Measurements from ENCODE around the gene SLC35D2.

The SLC35D2 gene

GRCh38 chr9:96418083-96418919 is 34.8 kb upstream of the SLC35D2 start, which contains the start of gene ZNF367:
Gene ZNF367, minus strand, starts transcription at chr9:96418370. Its CDS starts 338 bp downstream, at chr9:96418032.
- H3K9ac ChIP-seq (ENCODE audit: low read length in 5 of 5), result peak within 1 kb of the TSS in 4 of 5 donors; percentile 75 to 91 (median 87)
- H3K4me3 ChIP-seq (ENCODE audit: low read depth in 1 of 5, low read length in 5 of 5), result peak within 1 kb of the TSS; percentile 88 to 97 (median 93)
- H3K27ac ChIP-seq (ENCODE audit: low read depth, low read length), result peak within 1 kb of the TSS; percentile 88
- H3K27me3 ChIP-seq (ENCODE audit: control insufficient read depth in 5 of 5, insufficient read depth in 4 of 5, low read length in 5 of 5), result no peaks in the 10 kb centered on the region
- peaks cover 11 to 39% (median 29%) of the 10 kb centered on the region in 5 donors for H3K4me1 ChIP-seq (ENCODE audit: control insufficient read depth in 5 of 5, insufficient read depth in 5 of 5, low read length in 5 of 5)
- no peaks in the 10 kb centered on the region for H3K9me3 ChIP-seq (ENCODE audit: control insufficient read depth in 5 of 5, low read length in 5 of 5)
- no peaks in the 10 kb centered on the region for H3K36me3 ChIP-seq (ENCODE audit: control insufficient read depth in 5 of 5, insufficient read depth in 5 of 5, low read length in 5 of 5)

- peak overlapping the region in 4 of 5 donors; percentile 68 to 96 (median 90) for H3K4me3 ChIP-seq (ENCODE audit: low read depth in 1 of 5, low read length in 5 of 5)
- H3K27me3 ChIP-seq (ENCODE audit: control insufficient read depth in 5 of 5, insufficient read depth in 4 of 5, low read length in 5 of 5), result no peaks in the 10 kb centered on the region
- no peaks in the 10 kb centered on the region for H3K9me3 ChIP-seq (ENCODE audit: control insufficient read depth in 5 of 5, low read length in 5 of 5)
- peaks cover 11 to 39% (median 29%) of the 10 kb centered on the region in 5 donors for H3K4me1 ChIP-seq (ENCODE audit: control insufficient read depth in 5 of 5, insufficient read depth in 5 of 5, low read length in 5 of 5)
- H3K9ac ChIP-seq (ENCODE audit: low read length in 5 of 5), result peak overlapping the region in 4 of 5 donors; percentile 58 to 87 (median 64)
- H3K27ac ChIP-seq (ENCODE audit: low read depth, low read length), result peak overlapping the region; percentile 77
- no peaks in the 10 kb centered on the region for H3K36me3 ChIP-seq (ENCODE audit: control insufficient read depth in 5 of 5, insufficient read depth in 5 of 5, low read length in 5 of 5)
These were observed 34.2 kb upstream of the SLC35D2 start for GRCh38 chr9:96417661-96418082.

GRCh38 chr9:96417051-96417586 is 33.6 kb upstream of the SLC35D2 start:
- Histone ChIP-seq H3K27ac (ENCODE audit: low read depth, low read length) (peak overlapping the region; percentile 88), H3K9ac (ENCODE audit: low read length in 5 of 5) (peak overlapping the region; percentile 48 to 89 (median 75)), H3K9me3 (ENCODE audit: control insufficient read depth in 5 of 5, low read length in 5 of 5) (no peaks in the 10 kb centered on the region), H3K4me1 (ENCODE audit: control insufficient read depth in 5 of 5, insufficient read depth in 5 of 5, low read length in 5 of 5) (peaks cover 11 to 39% (median 29%) of the 10 kb centered on the region in 5 donors), H3K27me3 (ENCODE audit: control insufficient read depth in 5 of 5, insufficient read depth in 4 of 5, low read length in 5 of 5) (no peaks in the 10 kb centered on the region), H3K4me3 (ENCODE audit: low read depth in 1 of 5, low read length in 5 of 5) (peak overlapping the region; percentile 84 to 97 (median 93)), H3K36me3 (ENCODE audit: control insufficient read depth in 5 of 5, insufficient read depth in 5 of 5, low read length in 5 of 5) (no peaks in the 10 kb centered on the region)

- Histone ChIP-seq H3K27me3 (ENCODE audit: control insufficient read depth in 5 of 5, insufficient read depth in 4 of 5, low read length in 5 of 5) (no peaks in the 10 kb centered on the region), H3K9me3 (ENCODE audit: control insufficient read depth in 5 of 5, low read length in 5 of 5) (no peaks in the 10 kb centered on the region), H3K36me3 (ENCODE audit: control insufficient read depth in 5 of 5, insufficient read depth in 5 of 5, low read length in 5 of 5) (no peaks in the 10 kb centered on the region), H3K4me3 (ENCODE audit: low read depth in 1 of 5, low read length in 5 of 5) (no peak overlapping the region), H3K9ac (ENCODE audit: low read length in 5 of 5) (no peak overlapping the region), H3K4me1 (ENCODE audit: control insufficient read depth in 5 of 5, insufficient read depth in 5 of 5, low read length in 5 of 5) (peaks cover 3 to 14% (median 9%) of the 10 kb centered on the region in 5 donors), H3K27ac (ENCODE audit: low read depth, low read length) (no peak overlapping the region)
These were observed 30.1 kb upstream of the SLC35D2 start for GRCh38 chr9:96413302-96414221.

GRCh38 chr9:96412174-96412913 is 28.8 kb upstream of the SLC35D2 start:
- Histone ChIP-seq H3K9me3 (ENCODE audit: control insufficient read depth in 5 of 5, low read length in 5 of 5) (no peaks in the 10 kb centered on the region), H3K36me3 (ENCODE audit: control insufficient read depth in 5 of 5, insufficient read depth in 5 of 5, low read length in 5 of 5) (no peaks in the 10 kb centered on the region), H3K4me1 (ENCODE audit: control insufficient read depth in 5 of 5, insufficient read depth in 5 of 5, low read length in 5 of 5) (peaks cover 3 to 8% (median 8%) of the 10 kb centered on the region in 5 donors), H3K27me3 (ENCODE audit: control insufficient read depth in 5 of 5, insufficient read depth in 4 of 5, low read length in 5 of 5) (no peaks in the 10 kb centered on the region), H3K9ac (ENCODE audit: low read length in 5 of 5) (no peak overlapping the region), H3K27ac (ENCODE audit: low read depth, low read length) (no peak overlapping the region), H3K4me3 (ENCODE audit: low read depth in 1 of 5, low read length in 5 of 5) (no peak overlapping the region)

GRCh38 chr9:96411129-96411838 is 27.8 kb upstream of the SLC35D2 start:
- H3K27me3 ChIP-seq (ENCODE audit: control insufficient read depth in 5 of 5, insufficient read depth in 4 of 5, low read length in 5 of 5), result no peaks in the 10 kb centered on the region
- H3K27ac ChIP-seq (ENCODE audit: low read depth, low read length), result no peak overlapping the region
- H3K4me3 ChIP-seq (ENCODE audit: low read depth in 1 of 5, low read length in 5 of 5), result no peak overlapping the region
- H3K9ac ChIP-seq (ENCODE audit: low read length in 5 of 5), result no peak overlapping the region
- no peaks in the 10 kb centered on the region for H3K9me3 ChIP-seq (ENCODE audit: control insufficient read depth in 5 of 5, low read length in 5 of 5)
- H3K36me3 ChIP-seq (ENCODE audit: control insufficient read depth in 5 of 5, insufficient read depth in 5 of 5, low read length in 5 of 5), result no peaks in the 10 kb centered on the region
- H3K4me1 ChIP-seq (ENCODE audit: control insufficient read depth in 5 of 5, insufficient read depth in 5 of 5, low read length in 5 of 5), result no peaks in the 10 kb centered on the region

- no peaks in the 10 kb centered on the region for H3K4me1 ChIP-seq (ENCODE audit: control insufficient read depth in 5 of 5, insufficient read depth in 5 of 5, low read length in 5 of 5)
- no peaks in the 10 kb centered on the region for H3K27me3 ChIP-seq (ENCODE audit: control insufficient read depth in 5 of 5, insufficient read depth in 4 of 5, low read length in 5 of 5)
- H3K27ac ChIP-seq (ENCODE audit: low read depth, low read length), result no peak overlapping the region
- H3K36me3 ChIP-seq (ENCODE audit: control insufficient read depth in 5 of 5, insufficient read depth in 5 of 5, low read length in 5 of 5), result no peaks in the 10 kb centered on the region
- H3K9ac ChIP-seq (ENCODE audit: low read length in 5 of 5), result no peak overlapping the region
- no peaks in the 10 kb centered on the region for H3K9me3 ChIP-seq (ENCODE audit: control insufficient read depth in 5 of 5, low read length in 5 of 5)
- H3K4me3 ChIP-seq (ENCODE audit: low read depth in 1 of 5, low read length in 5 of 5), result no peak overlapping the region
These were observed 25.1 kb upstream of the SLC35D2 start for GRCh38 chr9:96408409-96409280.

- no peaks in the 10 kb centered on the region for H3K27me3 ChIP-seq (ENCODE audit: control insufficient read depth in 5 of 5, insufficient read depth in 4 of 5, low read length in 5 of 5)
- no peak overlapping the region for H3K27ac ChIP-seq (ENCODE audit: low read depth, low read length)
- no peaks in the 10 kb centered on the region for H3K36me3 ChIP-seq (ENCODE audit: control insufficient read depth in 5 of 5, insufficient read depth in 5 of 5, low read length in 5 of 5)
- H3K4me3 ChIP-seq (ENCODE audit: low read depth in 1 of 5, low read length in 5 of 5), result peak overlapping the region in 1 of 5 donors; percentile 28
- H3K9me3 ChIP-seq (ENCODE audit: control insufficient read depth in 5 of 5, low read length in 5 of 5), result peaks cover 0 to 7% (median 5%) of the 10 kb centered on the region in 5 donors
- no peaks in the 10 kb centered on the region for H3K4me1 ChIP-seq (ENCODE audit: control insufficient read depth in 5 of 5, insufficient read depth in 5 of 5, low read length in 5 of 5)
- no peak overlapping the region for H3K9ac ChIP-seq (ENCODE audit: low read length in 5 of 5)
These were observed 16.8 kb upstream of the SLC35D2 start for GRCh38 chr9:96400132-96400910.

All from subcutaneous abdominal adipose tissue (tissue), 5 donors.